Keratinocyte (primary cell): ENCODE results near the gene PLSCR3. TPM values are rescaled to one million over a fixed set of nuclear protein-coding genes. Genes with fewer than 3 reads are reported as not detected.

Experiments
- DNase-seq: peaks from one replicate; pipeline ENCODE4 v3.0.0-alpha.2; 2011; ENCODE audit warnings: low read depth, missing footprints, low spot score
- FAIRE-seq: peaks from 2 replicates; lab custom pipeline; 2011; peaks lifted over from hg19 to GRCh38; lab: Jason Lieb, UNC
- H2AFZ ChIP-seq: 2 replicates; pipeline ENCODE4 v1.6.0; 2012; ENCODE audit warnings: low read length, control low read depth, inconsistent platforms; ENCODE audit not compliant: control insufficient read depth
- H3K27ac ChIP-seq: 2 replicates; pipeline ENCODE4 v1.5.1; 2011; ENCODE audit warnings: low read length; ENCODE audit not compliant: control insufficient read depth, insufficient read depth
- H3K27me3 ChIP-seq: 3 replicates; pipeline ENCODE4 v1.6.0; 2011; ENCODE audit warnings: low read length; ENCODE audit not compliant: control insufficient read depth, insufficient read depth; ENCODE audit errors: extremely low read depth
- H3K36me3 ChIP-seq, 2 experiments: 2 replicates in 1 of 2; 3 replicates in 1 of 2; pipeline ENCODE4 v1.5.1; 2011; ENCODE audit warnings: low read length in 2 of 2, mild to moderate bottlenecking in 1 of 2; ENCODE audit not compliant: control insufficient read depth in 2 of 2, insufficient read depth in 2 of 2; ENCODE audit errors: extremely low read depth in 1 of 2
- H3K4me1 ChIP-seq: 3 replicates; pipeline ENCODE4 v1.5.1; 2011; ENCODE audit warnings: low read length; ENCODE audit not compliant: control insufficient read depth, insufficient read depth; ENCODE audit errors: extremely low read depth
- H3K4me2 ChIP-seq: 3 replicates; pipeline ENCODE4 v1.6.0; 2011; ENCODE audit warnings: low read depth, low read length; ENCODE audit not compliant: control insufficient read depth, insufficient read depth; ENCODE audit errors: extremely low read depth
- H3K4me3 ChIP-seq, 3 experiments: fragments of 200-600 bp in 1 of 3; sonication (generic) in 1 of 3; 2 replicates in 2 of 3; 3 replicates in 1 of 3; pipeline ENCODE4 v1.5.1; 2011 to 2016; ENCODE audit warnings: low read length in 3 of 3, mild to moderate bottlenecking in 3 of 3, control low read depth in 2 of 3, inconsistent platforms in 1 of 3, low read depth in 1 of 3, mixed read lengths in 1 of 3, mixed run types in 1 of 3, moderate library complexity in 1 of 3; ENCODE audit not compliant: control insufficient read depth in 2 of 3, insufficient read depth in 2 of 3; ENCODE audit errors: extremely low read depth in 1 of 3
- H3K79me2 ChIP-seq: 2 replicates; pipeline ENCODE4 v1.6.0; 2012; ENCODE audit warnings: low read length; ENCODE audit not compliant: control insufficient read depth, insufficient read depth
- H3K9ac ChIP-seq: 3 replicates; pipeline ENCODE4 v1.6.0; 2011; ENCODE audit warnings: low read length; ENCODE audit not compliant: control insufficient read depth, insufficient read depth; ENCODE audit errors: extremely low read depth
- H3K9me1 ChIP-seq: 3 replicates; pipeline ENCODE4 v1.6.0; 2011; ENCODE audit warnings: low read length; ENCODE audit not compliant: control insufficient read depth, insufficient read depth; ENCODE audit errors: extremely low read depth
- H3K9me3 ChIP-seq: 2 replicates; pipeline ENCODE4 v1.5.1; 2012; ENCODE audit warnings: low read depth, low read length; ENCODE audit not compliant: control insufficient read depth
- H4K20me1 ChIP-seq: 3 replicates; pipeline ENCODE4 v1.6.0; 2011; ENCODE audit warnings: low read length; ENCODE audit not compliant: control insufficient read depth, insufficient read depth; ENCODE audit errors: extremely low read depth
- EZH2 ChIP-seq: IDR thresholded peaks from one replicate; pipeline ENCODE4 v1.6.1; 2012; ENCODE audit warnings: inconsistent platforms, mild to moderate bottlenecking, low read length, moderate library complexity
- dilution Hi-C: fragments of 300-500 bp; cut with MboI; formaldehyde crosslinking; loops from one replicate; pipeline ENCODE4 v1.7.0; 2020; ENCODE audit warnings: low sequenced_read_pairs; ENCODE audit not compliant: extremely low pct_ligation_motif_present
- polyA plus RNA-seq, 5 experiments: library from polyadenylated mRNA; depleted of rRNA in 3 of 5; stranded (reverse) in 3 of 5; stranded (forward) in 1 of 5; unstranded in 1 of 5; fragments of >200 nt; gene quantifications; 1 replicate in 1 of 5; 2 replicates in 3 of 5; 3 replicates in 1 of 5; pipeline versions ENCODE4 v1.2.1 to v1.2.3, GENCODE V29; 2011 to 2012; ENCODE audit warnings: missing spikeins in 2 of 5, low read depth in 1 of 5, low replicate concordance in 1 of 5
- TF ChIP-seq, protein P1 (sequence below), 3 experiments: IDR thresholded peaks in 1 of 3; conservative IDR thresholded peaks in 1 of 3; optimal IDR thresholded peaks in 1 of 3; 2 replicates in 2 of 3; 3 replicates in 1 of 3; pipeline versions ENCODE3 to v1.5.1; 2011; ENCODE audit warnings: low read length in 3 of 3, mild to moderate bottlenecking in 3 of 3, moderate library complexity in 2 of 3, control low read depth in 1 of 3, inconsistent platforms in 1 of 3; ENCODE audit not compliant: insufficient read depth in 2 of 3; ENCODE audit errors: extremely low read depth in 1 of 3

PLSCR3 gene
- polyA plus RNA-seq, 1 donor (not counting 4 experiments of a cell fraction or from before 2014, with no cell fraction given) = 30.5 TPM

DNA sequence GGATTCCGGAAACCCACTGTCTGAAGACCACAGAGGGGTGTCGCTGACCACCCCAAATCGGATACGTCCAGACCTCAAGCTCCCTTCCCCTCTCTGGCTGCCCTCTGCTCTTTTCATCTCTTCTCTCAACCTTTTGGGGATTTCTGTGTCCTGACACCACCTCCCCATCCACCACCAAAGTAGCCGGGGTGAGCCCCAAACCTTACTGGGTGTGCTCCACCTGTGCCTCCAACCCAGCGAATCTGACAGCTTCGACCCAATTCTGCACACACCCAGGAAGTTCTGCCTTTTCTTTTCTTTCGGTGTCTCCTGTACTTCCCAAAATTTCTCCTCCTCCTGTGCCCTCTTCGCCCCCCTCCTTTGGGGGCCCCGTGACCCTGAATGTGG lies 41.8 kb downstream of the PLSCR3 start:
- no peaks in the 10 kb centered on the region for H3K27me3 ChIP-seq
- DNase-seq (no peak), FAIRE-seq (no peak)
- no peak overlapping the region for H2AFZ ChIP-seq
- peaks cover 40% of the 10 kb centered on the region for H3K4me1 ChIP-seq
- no peaks in the 10 kb centered on the region for H3K36me3 ChIP-seq
- TF ChIP-seq, protein P1, sequence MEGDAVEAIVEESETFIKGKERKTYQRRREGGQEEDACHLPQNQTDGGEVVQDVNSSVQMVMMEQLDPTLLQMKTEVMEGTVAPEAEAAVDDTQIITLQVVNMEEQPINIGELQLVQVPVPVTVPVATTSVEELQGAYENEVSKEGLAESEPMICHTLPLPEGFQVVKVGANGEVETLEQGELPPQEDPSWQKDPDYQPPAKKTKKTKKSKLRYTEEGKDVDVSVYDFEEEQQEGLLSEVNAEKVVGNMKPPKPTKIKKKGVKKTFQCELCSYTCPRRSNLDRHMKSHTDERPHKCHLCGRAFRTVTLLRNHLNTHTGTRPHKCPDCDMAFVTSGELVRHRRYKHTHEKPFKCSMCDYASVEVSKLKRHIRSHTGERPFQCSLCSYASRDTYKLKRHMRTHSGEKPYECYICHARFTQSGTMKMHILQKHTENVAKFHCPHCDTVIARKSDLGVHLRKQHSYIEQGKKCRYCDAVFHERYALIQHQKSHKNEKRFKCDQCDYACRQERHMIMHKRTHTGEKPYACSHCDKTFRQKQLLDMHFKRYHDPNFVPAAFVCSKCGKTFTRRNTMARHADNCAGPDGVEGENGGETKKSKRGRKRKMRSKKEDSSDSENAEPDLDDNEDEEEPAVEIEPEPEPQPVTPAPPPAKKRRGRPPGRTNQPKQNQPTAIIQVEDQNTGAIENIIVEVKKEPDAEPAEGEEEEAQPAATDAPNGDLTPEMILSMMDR (optimal IDR thresholded peaks at IDR 0.05 in 1 of 3, IDR thresholded peaks at IDR 0.05 in 1 of 3, conservative IDR thresholded peaks at IDR 0.05 in 1 of 3; ENCODE audit: extremely low read depth in 1 of 3, insufficient read depth in 2 of 3, low read length in 3 of 3) = peak in 2 of 3 experiments; percentile 46 to 49
- TF ChIP-seq EZH2 = no peak
- dilution Hi-C loops = no loop called here
- H3K9me1 ChIP-seq = no peaks in the 10 kb centered on the region
- no peaks in the 10 kb centered on the region for H3K9me3 ChIP-seq
- peak overlapping the region; percentile 95 for H3K4me2 ChIP-seq
- H3K79me2 ChIP-seq = peaks cover 23% of the 10 kb centered on the region
- H3K4me3 ChIP-seq = peak overlapping the region; percentile 58 to 74 (median 66)
- H3K9ac ChIP-seq = peak overlapping the region; percentile 99
- H4K20me1 ChIP-seq = no peaks in the 10 kb centered on the region
- peak overlapping the region; percentile 98 for H3K27ac ChIP-seq

DNA sequence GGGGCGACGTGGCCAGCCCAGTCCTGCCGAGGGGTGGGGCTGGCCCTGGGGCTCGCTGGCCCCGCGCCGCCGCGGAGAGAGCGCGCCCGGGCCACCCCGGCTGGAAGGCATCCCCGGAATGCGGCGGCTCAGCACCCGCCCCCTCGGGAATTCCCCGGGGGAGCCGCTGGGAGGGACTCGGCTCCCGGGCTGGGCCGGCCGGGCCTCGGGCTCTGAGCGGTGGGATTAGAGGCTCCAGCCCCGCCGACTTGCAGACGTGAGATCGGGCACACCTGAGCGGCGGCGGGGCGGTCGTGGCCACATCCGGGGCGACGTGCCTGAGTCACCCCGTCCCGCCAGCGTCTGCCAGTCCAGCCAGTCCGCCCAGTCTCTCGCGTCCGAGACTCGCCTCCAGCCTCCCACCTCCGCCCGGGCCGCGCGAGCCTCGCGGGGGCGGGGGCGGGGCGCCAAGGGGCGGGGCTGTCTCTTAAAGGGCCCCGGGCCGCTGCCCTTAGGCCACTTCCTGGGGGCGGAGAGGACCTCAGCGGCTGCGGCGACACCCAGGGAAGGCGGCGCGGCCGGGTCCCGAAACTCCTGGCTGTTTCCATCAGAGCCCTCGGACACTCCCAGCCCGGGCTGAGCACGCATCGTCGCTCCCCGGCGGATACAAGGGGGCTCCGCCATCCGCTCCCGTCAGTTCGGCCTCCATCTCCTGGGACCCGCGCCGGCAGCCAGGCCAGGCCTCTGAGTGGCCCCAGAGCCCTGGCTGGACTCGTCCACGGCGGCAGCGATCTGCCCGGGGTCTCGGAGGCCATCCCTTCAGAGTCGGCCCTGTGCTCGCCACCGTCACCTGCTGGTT lies 42.4 kb downstream of the PLSCR3 start, which contains the start of gene KCTD11:
TSS of gene KCTD11 (plus strand) at position 498 of the 838 bp plus-strand sequence.
- peak; percentile 79 for FAIRE-seq
- Histone ChIP-seq H4K20me1 (no peaks in the 10 kb centered on the region), H3K27ac (peak within 1 kb of the TSS; percentile 98), H3K9me1 (no peaks in the 10 kb centered on the region), H3K4me1 (peaks cover 40% of the 10 kb centered on the region), H3K36me3 (no peaks in the 10 kb centered on the region), H3K4me2 (peak within 1 kb of the TSS; percentile 95), H3K79me2 (peaks cover 23% of the 10 kb centered on the region), H3K4me3 (peak within 1 kb of the TSS; percentile 58 to 94 (median 86)), H3K27me3 (no peaks in the 10 kb centered on the region), H2AFZ (peak within 1 kb of the TSS; percentile 10), H3K9ac (peak within 1 kb of the TSS; percentile 99), H3K9me3 (no peaks in the 10 kb centered on the region)
- TF ChIP-seq, protein P1 (optimal IDR thresholded peaks at IDR 0.05 in 1 of 3, IDR thresholded peaks at IDR 0.05 in 1 of 3, conservative IDR thresholded peaks at IDR 0.05 in 1 of 3; ENCODE audit: extremely low read depth in 1 of 3, insufficient read depth in 2 of 3, low read length in 3 of 3) = peak in 1 of 3 experiments; percentile 73
- TF ChIP-seq EZH2 = no peak
- peak; percentile 86 for DNase-seq
- dilution Hi-C loops = no loop called here
